ENCODE measurements around the gene CFAP57. TPM values are rescaled to one million over a fixed set of nuclear protein-coding genes. Genes with fewer than 3 reads are reported as not detected.

The CFAP57 gene
- total and polyA plus RNA-seq, 9 of the 15 experiments (the other 6 are each of a cell fraction or from before 2014, with no cell fraction given), result 0.04 to 0.22 (median 0.07) TPM; not detected in 3

DNA sequence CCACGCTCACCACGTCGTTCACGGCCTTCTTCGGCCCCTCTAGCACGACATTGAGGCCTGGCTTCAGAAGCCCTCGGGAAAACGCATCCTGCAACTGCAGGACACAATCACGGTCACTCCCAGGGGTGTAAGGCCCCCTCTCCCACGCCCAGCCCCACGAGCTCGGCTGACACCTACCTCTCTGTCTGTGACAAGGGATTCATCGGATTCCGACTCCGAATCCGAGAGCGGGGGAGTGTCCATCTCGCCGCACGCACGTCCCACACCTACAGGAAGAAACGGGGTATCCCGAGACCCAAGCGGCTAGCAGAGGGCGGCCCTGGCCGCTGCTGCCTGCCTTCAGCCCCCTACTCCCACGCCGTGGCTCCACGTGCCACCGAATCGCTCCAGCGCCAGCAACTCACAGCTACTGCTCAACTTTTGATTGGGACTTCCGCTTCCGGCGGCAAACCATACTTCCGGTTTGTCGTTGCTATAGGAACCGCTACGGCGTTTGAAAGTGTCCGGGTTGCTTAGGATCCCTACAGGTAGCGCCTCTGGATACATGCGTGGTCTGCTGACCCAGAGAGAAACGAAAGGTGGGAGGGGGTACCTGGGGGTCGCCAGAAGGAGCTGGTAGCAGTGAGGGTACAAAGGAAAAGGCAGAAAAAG, at the start of gene CFAP57, which contains the start of gene EBNA1BP2 (continued):
- no peak for TF ChIP-seq KAT8 (IDR thresholded peaks at IDR 0.05; ENCODE audit: low read depth)
- TF ChIP-seq CBFA2T3 (IDR thresholded peaks at IDR 0.05), result no peak
- TF ChIP-seq DMBX1 (CRISPR knock-in tag; IDR thresholded peaks at IDR 0.05; ENCODE audit: borderline replicate concordance), result no peak
- TF ChIP-seq ZNF695 (CRISPR knock-in tag; IDR thresholded peaks at IDR 0.05), result no peak
- TF ChIP-seq NR2F6 (CRISPR knock-in tag; IDR thresholded peaks at IDR 0.05), result no peak
- no peak for TF ChIP-seq RFX5 (IDR thresholded peaks at IDR 0.05; ENCODE audit: low read depth, low read length)
- TF ChIP-seq GABPB1 (CRISPR knock-in tag; IDR thresholded peaks at IDR 0.05), result peak; percentile 97
- TF ChIP-seq, protein P1, sequence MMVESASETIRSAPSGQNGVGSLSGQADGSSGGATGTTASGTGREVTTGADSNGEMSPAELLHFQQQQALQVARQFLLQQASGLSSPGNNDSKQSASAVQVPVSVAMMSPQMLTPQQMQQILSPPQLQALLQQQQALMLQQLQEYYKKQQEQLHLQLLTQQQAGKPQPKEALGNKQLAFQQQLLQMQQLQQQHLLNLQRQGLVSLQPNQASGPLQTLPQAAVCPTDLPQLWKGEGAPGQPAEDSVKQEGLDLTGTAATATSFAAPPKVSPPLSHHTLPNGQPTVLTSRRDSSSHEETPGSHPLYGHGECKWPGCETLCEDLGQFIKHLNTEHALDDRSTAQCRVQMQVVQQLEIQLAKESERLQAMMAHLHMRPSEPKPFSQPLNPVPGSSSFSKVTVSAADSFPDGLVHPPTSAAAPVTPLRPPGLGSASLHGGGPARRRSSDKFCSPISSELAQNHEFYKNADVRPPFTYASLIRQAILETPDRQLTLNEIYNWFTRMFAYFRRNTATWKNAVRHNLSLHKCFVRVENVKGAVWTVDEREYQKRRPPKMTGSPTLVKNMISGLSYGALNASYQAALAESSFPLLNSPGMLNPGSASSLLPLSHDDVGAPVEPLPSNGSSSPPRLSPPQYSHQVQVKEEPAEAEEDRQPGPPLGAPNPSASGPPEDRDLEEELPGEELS (CRISPR knock-in tag; IDR thresholded peaks at IDR 0.05; ENCODE audit: borderline replicate concordance), result no peak
- TF ChIP-seq, protein P2, sequence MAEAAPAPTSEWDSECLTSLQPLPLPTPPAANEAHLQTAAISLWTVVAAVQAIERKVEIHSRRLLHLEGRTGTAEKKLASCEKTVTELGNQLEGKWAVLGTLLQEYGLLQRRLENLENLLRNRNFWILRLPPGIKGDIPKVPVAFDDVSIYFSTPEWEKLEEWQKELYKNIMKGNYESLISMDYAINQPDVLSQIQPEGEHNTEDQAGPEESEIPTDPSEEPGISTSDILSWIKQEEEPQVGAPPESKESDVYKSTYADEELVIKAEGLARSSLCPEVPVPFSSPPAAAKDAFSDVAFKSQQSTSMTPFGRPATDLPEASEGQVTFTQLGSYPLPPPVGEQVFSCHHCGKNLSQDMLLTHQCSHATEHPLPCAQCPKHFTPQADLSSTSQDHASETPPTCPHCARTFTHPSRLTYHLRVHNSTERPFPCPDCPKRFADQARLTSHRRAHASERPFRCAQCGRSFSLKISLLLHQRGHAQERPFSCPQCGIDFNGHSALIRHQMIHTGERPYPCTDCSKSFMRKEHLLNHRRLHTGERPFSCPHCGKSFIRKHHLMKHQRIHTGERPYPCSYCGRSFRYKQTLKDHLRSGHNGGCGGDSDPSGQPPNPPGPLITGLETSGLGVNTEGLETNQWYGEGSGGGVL (CRISPR knock-in tag; IDR thresholded peaks at IDR 0.05), result no peak
- TF ChIP-seq GABPB2 (CRISPR knock-in tag; conservative IDR thresholded peaks at IDR 0.05), result no peak
- no peak for TF ChIP-seq WHSC1 (IDR thresholded peaks at IDR 0.05; ENCODE audit: low read length)
- peak; percentile 0; the same call in 1 of the 2 replicates for TF ChIP-seq JUNB (CRISPR knock-in tag; conservative IDR thresholded peaks at IDR 0.05)
- no peak for TF ChIP-seq SRSF9 (IDR thresholded peaks at IDR 0.05; ENCODE audit: borderline replicate concordance, low read depth, low read length)
- TF ChIP-seq POU5F1 (IDR thresholded peaks at IDR 0.05; ENCODE audit: borderline replicate concordance, low read depth, low read length, partially characterized antibody), result no peak
- no peak for TF ChIP-seq MCM2 (IDR thresholded peaks at IDR 0.05; ENCODE audit: low read depth)
- no peak for TF ChIP-seq ATF1 (CRISPR knock-in tag; IDR thresholded peaks at IDR 0.05)
- peak; percentile 61 for TF ChIP-seq ATF1 (tag; IDR thresholded peaks at IDR 0.05)
- TF ChIP-seq HDAC2 (IDR thresholded peaks at IDR 0.05), result peak; percentile 96; the same call in 1 of the 2 replicates
- TF ChIP-seq, protein P3, sequence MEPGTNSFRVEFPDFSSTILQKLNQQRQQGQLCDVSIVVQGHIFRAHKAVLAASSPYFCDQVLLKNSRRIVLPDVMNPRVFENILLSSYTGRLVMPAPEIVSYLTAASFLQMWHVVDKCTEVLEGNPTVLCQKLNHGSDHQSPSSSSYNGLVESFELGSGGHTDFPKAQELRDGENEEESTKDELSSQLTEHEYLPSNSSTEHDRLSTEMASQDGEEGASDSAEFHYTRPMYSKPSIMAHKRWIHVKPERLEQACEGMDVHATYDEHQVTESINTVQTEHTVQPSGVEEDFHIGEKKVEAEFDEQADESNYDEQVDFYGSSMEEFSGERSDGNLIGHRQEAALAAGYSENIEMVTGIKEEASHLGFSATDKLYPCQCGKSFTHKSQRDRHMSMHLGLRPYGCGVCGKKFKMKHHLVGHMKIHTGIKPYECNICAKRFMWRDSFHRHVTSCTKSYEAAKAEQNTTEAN (CRISPR knock-in tag; IDR thresholded peaks at IDR 0.05), result no peak

Data from K562 (cell line).